Thoracic aorta (tissue), 2 donors: ENCODE results near the gene SLIT3. TPM values are rescaled to one million over a fixed set of nuclear protein-coding genes. Genes with fewer than 3 reads are reported as not detected.

Experiments
- ATAC-seq: fragments of 150-250 bp; one replicate; pipeline ENCODE4 v1.8.0; 2017; ENCODE audit warnings: low read depth; ENCODE audit not compliant: insufficient number of reproducible peaks, low FRiP score
- DNase-seq: peaks from one replicate; pipeline ENCODE4 v3.0.0-alpha.2; 2020; ENCODE audit warnings: low spot score
- H3K27ac ChIP-seq, 2 donors: fragments of 200-600 bp; sonication (generic); 1 replicate in 1 of 2; 2 replicates in 1 of 2; pipeline ENCODE4 v1.5.1; 2016; ENCODE audit warnings: mild to moderate bottlenecking in 2 of 2, moderate library complexity in 2 of 2
- H3K27me3 ChIP-seq: fragments of 200-600 bp; sonication (generic); replicated peaks from 2 replicates; pipeline ENCODE4 v1.6.0; 2016; ENCODE audit warnings: mild to moderate bottlenecking; ENCODE audit not compliant: insufficient read depth
- H3K36me3 ChIP-seq: fragments of 200-600 bp; sonication (generic); one replicate; pipeline ENCODE4 v1.5.1; 2016
- H3K4me1 ChIP-seq, 2 donors: fragments of 200-600 bp; sonication (generic); 1 replicate in 1 of 2; 2 replicates in 1 of 2; pipeline versions ENCODE4 v1.5.1 to v1.6.0; 2016; ENCODE audit warnings: low read depth in 2 of 2, mild to moderate bottlenecking in 1 of 2; ENCODE audit not compliant: control insufficient read depth in 1 of 2
- H3K4me3 ChIP-seq: fragments of 200-600 bp; sonication (generic); 2 replicates; pipeline ENCODE4 v1.5.1; 2016; ENCODE audit warnings: mild to moderate bottlenecking
- H3K9me3 ChIP-seq: fragments of 200-600 bp; sonication (generic); 2 replicates; pipeline ENCODE4 v1.5.1; 2016
- total RNA-seq, 2 donors: library from RNA; depleted of rRNA; stranded (reverse); fragments of >200 nt; gene quantifications; one replicate each; pipeline versions ENCODE4 v1.1.0 to v1.2.3, GENCODE V29; 2016
- TF ChIP-seq, protein P1 (sequence below): fragments of 200-600 bp; sonication (generic); IDR thresholded peaks from one replicate; pipeline ENCODE4 v1.5.1; 2019; ENCODE audit warnings: antibody characterized with exemption

The SLIT3 gene
- total RNA-seq, 2 donors from 2014 or later: 80.1 to 86.9 TPM

DNA sequence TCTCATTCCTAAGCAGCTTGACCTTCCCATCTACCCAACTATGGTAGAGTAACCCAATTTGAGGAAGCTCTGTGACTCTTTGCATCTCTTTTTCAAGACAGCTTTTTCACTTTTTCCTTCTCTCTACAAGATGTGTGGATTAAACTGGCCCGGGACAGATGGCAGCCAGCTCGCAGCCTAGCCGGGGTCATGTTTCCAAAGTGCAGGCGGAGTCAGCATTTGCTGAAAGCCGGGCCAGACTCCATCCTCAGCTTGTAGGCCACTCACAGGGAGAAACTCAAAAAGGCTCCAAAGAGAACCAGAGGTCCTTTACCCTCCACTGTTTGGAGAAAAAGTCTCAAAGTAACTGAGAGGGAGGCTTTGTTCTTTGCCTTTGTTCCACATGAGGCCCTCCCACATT lies 435.0 kb downstream of the SLIT3 start:
- Histone ChIP-seq H3K36me3 (no peaks in the 10 kb centered on the region), H3K4me3 (no peak overlapping the region), H3K27me3 (no peaks in the 10 kb centered on the region), H3K9me3 (no peaks in the 10 kb centered on the region), H3K4me1 (no peaks in the 10 kb centered on the region), H3K27ac (no peak overlapping the region)
- TF ChIP-seq, protein P1, sequence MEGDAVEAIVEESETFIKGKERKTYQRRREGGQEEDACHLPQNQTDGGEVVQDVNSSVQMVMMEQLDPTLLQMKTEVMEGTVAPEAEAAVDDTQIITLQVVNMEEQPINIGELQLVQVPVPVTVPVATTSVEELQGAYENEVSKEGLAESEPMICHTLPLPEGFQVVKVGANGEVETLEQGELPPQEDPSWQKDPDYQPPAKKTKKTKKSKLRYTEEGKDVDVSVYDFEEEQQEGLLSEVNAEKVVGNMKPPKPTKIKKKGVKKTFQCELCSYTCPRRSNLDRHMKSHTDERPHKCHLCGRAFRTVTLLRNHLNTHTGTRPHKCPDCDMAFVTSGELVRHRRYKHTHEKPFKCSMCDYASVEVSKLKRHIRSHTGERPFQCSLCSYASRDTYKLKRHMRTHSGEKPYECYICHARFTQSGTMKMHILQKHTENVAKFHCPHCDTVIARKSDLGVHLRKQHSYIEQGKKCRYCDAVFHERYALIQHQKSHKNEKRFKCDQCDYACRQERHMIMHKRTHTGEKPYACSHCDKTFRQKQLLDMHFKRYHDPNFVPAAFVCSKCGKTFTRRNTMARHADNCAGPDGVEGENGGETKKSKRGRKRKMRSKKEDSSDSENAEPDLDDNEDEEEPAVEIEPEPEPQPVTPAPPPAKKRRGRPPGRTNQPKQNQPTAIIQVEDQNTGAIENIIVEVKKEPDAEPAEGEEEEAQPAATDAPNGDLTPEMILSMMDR: no peak
- ATAC-seq (no peak), DNase-seq (no peak)

DNA sequence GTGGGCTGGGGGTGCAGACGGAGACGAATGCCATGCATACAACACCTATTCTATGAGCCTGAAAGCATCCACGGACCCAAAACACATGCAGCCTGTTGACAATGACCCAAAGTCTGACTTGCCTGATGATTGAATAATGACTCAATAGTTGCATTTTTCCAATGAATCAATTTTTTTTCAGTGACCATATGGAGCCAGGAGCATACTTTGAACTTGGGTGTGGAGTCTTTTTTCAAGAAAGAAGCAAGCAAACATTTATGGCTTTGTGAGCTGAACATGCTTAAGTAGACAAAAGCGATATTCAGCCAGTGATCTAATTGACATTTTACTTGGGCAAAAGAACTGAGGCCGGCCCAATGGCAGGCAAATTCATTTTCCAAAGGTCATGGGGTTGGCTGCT lies 437.9 kb downstream of the SLIT3 start:
- Histone ChIP-seq H3K36me3 (no peaks in the 10 kb centered on the region), H3K9me3 (no peaks in the 10 kb centered on the region), H3K27ac (no peak overlapping the region), H3K4me1 (no peaks in the 10 kb centered on the region), H3K27me3 (no peaks in the 10 kb centered on the region), H3K4me3 (no peak overlapping the region)
- TF ChIP-seq, protein P1: no peak
- ATAC-seq (no peak), DNase-seq (no peak)

DNA sequence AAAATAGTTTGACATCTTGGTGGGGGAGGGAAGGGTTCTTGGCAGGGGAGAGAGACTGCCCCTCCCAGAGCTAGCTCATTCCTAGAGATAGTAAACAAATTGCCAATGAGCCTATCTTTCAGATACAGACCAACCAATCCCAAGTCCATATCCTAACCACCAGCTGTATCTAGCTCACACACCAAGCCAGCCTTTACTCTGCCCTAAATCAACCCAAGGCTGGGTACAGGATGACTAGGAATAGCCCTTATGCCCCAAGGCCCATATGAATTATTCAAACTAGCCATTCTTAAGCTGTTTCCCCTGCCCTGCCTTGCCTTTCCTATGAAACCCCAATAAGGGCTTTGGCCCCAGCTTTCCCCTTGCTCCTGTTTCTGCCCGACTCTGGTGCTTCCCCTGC lies 440.4 kb downstream of the SLIT3 start:
- H3K27ac ChIP-seq: no peak overlapping the region
- no peaks in the 10 kb centered on the region for H3K36me3 ChIP-seq
- no peaks in the 10 kb centered on the region for H3K4me1 ChIP-seq
- H3K27me3 ChIP-seq: no peaks in the 10 kb centered on the region
- DNase-seq (no peak), ATAC-seq (no peak)
- no peaks in the 10 kb centered on the region for H3K9me3 ChIP-seq
- no peak overlapping the region for H3K4me3 ChIP-seq
- TF ChIP-seq, protein P1: no peak

DNA sequence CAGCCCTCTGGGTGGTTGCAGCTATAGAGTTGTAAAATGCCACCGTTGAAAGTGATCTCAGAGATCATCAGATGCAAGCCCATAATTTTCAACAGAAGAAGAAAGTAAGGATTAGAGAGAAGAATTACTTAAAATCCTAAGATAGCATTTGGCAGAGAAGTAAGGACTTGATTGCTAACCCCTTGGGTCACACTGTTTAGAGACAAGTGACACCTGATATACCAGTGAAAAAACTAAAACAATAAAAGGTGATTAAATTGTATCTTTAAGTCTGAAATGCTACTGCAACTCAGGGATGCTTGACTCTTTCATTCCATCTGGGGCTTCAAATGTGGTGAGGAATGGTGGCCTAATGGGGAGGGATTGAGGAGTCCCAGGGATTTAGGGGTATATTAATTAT lies 440.9 kb downstream of the SLIT3 start:
- no peak for ATAC-seq
- no peaks in the 10 kb centered on the region for H3K27me3 ChIP-seq

DNA sequence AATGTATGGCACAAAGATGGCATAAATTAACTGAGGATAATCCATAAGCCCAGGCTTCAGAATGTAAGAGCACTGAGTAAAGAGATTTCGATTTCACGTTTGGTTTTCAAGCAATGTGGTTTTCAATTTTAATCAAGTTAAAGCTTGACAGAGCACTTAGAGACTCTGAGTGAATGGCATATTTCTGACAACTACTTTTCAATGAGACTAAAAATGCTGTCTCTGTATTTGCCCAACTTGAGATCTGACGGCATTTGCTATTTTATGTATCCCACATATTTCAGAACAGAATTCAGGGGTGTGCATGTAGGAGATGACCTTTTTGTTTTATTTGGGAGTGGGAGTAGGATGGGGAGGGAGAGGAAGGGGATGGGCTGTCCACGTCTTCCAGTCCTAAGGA lies 441.5 kb downstream of the SLIT3 start:
- H3K4me1 ChIP-seq: no peaks in the 10 kb centered on the region
- DNase-seq (no peak), ATAC-seq (no peak)
- no peak overlapping the region for H3K27ac ChIP-seq
- TF ChIP-seq, protein P1: no peak
- no peaks in the 10 kb centered on the region for H3K9me3 ChIP-seq
- H3K27me3 ChIP-seq: no peaks in the 10 kb centered on the region
- H3K4me3 ChIP-seq: no peak overlapping the region
- H3K36me3 ChIP-seq: no peaks in the 10 kb centered on the region

More for the DNA sequence above, 440.9 kb downstream of the SLIT3 start:
- DNase-seq: no peak
- no peaks in the 10 kb centered on the region for H3K9me3 ChIP-seq
- no peak overlapping the region for H3K4me3 ChIP-seq
- no peaks in the 10 kb centered on the region for H3K4me1 ChIP-seq
- no peaks in the 10 kb centered on the region for H3K36me3 ChIP-seq
- H3K27ac ChIP-seq: no peak overlapping the region
- TF ChIP-seq, protein P1: no peak
